GM19372 (cell line): Measurements from ENCODE around the gene ADGRG3.

Experiments used
- ATAC-seq: cut with Tn5 transposase; IDR thresholded peaks from one replicate; pipeline ENCODE4 v1.9.1; 2021; ENCODE audit warnings: mild to moderate bottlenecking, low read depth, moderate library complexity; ENCODE audit not compliant: unreplicated experiment

ADGRG3 gene

GRCh38 chr16:57679016-57679415, 10.9 kb downstream of the ADGRG3 start:
- no peak for ATAC-seq

GRCh38 chr16:57679767-57680482, 11.8 kb downstream of the ADGRG3 start:
- ATAC-seq: no peak

DNA sequence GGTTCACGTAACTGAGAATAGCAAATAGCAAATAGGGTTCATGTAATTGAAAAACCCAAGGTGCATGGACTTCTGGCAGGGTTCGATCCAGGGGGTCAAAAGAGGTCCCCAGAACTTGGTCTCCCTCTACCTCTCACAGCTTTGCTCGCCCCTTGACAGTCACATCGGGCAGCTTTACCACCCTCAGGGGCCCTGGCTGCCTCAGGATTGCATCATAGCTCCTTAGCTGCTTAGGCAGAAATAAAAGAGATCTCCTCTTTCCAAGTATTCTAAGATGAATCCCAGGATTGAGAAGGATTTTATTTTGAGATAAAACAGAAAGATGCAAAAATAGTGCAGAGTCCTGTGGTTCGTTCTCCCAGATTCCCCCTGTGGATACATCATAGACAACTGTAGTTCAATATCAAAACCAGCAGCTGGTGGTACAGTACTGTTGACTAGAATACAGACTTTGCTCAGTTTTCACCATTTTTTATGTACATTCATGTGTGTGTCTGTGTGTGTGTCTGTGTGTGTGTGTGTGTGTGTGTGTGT, 12.8 kb downstream of the ADGRG3 start:
- no peak for ATAC-seq

GRCh38 chr16:57681950-57682728, 14.0 kb downstream of the ADGRG3 start:
- no peak for ATAC-seq

DNA sequence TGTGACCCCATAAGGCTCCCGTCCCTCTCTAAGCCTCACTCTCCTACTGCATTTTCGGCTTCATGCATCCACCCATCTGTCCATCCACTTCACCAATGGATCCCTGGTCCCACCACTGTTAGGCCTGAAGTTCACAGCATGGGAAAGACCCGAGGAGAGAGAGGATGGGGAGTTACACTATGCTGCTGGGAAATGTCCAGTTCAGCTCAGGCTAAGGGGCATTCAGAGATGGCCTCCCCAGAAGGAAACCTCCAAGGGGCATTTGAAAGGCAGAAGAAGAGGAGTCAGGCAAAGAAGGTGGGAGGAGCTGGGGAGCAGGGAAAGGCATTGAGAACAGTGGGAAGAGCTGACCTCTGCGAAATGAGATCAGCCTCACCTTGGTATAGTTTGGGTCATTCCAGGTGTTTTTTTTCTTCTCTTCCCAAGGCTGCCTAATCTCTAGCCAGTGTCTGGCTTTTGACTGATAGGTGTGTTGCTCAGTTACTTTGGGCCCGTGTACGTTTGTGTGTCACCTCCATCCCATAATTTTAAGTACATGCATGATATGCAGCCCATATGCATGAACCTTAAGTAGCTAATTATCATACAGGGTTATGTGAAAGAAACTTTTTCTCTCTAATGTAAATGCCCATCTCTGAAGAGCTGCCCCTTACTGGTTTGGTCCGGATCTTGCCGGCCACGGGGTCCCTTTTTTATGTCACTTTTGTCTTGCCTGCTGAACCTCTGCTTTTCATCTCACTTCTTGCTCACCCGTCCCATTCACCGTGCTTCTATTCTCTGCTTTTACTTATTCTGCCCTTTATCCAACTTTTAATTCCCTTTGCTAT, 14.9 kb downstream of the ADGRG3 start:
- no peak for ATAC-seq

DNA sequence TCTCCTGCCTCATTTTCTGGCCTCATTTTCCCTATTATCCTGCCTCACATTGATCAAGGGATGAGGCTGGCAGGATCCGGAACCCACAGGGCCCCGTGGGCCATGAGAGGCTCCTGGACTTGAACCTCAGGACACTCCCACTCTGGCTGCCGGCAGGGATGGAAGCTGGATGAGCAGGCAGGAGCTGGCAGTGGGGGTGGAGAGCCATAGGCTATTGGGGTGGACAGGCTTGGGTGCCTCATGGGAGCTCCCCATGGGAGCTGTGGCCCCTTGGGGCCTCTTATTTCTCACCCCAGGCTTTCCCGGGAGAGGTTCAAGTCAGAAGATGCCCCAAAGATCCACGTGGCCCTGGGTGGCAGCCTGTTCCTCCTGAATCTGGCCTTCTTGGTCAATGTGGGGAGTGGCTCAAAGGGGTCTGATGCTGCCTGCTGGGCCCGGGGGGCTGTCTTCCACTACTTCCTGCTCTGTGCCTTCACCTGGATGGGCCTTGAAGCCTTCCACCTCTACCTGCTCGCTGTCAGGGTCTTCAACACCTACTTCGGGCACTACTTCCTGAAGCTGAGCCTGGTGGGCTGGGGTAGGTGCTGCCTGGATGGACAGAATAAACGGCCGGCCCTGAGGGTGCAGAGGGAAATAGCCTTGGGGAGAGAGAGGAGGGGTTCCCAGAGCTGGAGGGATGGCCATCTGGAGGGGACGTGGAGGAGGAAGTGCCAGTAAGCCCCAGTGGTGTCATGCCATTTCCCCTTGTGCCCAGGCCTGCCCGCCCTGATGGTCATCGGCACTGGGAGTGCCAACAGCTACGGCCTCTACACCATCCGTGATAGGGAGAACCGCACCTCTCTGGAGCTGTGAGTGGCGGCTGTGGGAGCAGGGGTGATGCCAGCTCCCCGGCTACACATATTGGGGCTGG, 15.8 kb downstream of the ADGRG3 start:
- ATAC-seq: no peak

DNA sequence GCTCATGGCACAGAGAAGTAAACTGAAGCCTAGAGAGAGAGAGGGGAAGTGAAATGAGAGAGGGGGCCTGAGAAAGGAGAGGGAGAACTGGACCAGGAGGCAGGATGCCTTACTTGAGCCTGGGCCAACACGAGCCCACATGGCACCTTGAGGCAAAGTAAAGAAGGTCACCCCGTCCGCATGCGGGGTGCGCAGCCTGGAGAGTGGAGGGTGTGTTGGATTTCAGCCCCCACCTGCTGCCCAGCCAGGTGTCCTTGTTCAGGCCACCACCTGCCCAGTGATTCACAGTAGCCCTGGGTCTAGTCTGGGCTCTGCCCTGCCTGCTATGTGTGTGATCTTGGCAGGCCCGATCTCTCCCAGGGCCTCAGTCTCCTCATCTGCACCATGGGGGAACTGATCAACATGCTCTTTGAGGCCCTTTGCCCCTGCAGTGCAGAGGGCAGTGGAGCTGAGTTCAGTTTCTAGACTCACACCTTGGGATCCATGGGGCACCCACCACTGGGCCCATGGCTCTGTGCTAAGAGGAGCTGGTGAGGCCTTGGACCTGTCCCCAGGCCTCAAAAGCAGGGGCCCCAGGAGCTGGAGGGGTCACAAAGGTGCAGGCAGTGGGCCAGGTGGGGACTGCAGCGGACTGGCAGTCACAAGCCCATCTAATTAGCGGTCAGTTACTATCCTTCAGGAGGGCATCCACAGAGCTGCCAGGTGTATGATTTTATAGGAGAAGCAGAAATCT, 16.7 kb downstream of the ADGRG3 start:
- ATAC-seq: no peak

DNA sequence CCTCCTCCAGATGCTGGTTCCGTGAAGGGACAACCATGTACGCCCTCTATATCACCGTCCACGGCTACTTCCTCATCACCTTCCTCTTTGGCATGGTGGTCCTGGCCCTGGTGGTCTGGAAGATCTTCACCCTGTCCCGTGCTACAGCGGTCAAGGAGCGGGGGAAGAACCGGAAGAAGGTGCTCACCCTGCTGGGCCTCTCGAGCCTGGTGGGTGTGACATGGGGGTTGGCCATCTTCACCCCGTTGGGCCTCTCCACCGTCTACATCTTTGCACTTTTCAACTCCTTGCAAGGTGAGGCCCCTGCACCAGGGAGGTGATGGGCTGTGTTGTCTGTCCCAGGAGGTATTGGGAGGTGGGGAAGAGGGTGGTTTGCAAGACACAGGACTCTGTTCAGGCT, 17.5 kb downstream of the ADGRG3 start:
- no peak for ATAC-seq

GRCh38 chr16:57686577-57686976, 18.5 kb downstream of the ADGRG3 start:
- no peak for ATAC-seq

DNA sequence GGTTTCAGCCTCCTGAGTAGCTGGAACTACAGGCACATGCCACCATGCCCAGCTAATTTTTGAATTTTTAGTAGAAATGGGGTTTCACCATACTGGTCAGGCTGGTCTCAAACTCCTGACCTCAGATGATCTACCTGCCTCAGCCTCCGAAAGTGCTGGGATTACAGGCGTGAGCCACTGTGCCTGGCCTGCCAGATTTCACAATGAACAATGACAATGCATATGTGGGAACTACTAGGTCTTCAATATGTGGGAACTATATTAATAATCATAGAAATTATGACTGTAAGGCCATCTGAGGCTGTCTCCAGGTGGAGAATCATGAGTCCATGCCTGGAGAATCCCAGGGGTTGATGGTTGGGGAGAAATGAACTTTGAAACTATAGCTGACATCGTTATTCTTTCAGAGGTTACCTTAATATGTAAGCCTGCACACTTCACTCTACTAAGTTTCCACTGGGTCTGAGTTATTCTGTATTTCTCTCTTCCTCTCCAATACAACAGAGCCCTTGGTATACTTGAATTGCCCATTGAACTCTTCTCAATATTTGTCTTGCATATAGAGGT, 19.3 kb downstream of the ADGRG3 start:
- ATAC-seq: no peak

- ATAC-seq: no peak
Observed at GRCh38 chr16:57688487-57688986, 20.4 kb downstream of the ADGRG3 start.

DNA sequence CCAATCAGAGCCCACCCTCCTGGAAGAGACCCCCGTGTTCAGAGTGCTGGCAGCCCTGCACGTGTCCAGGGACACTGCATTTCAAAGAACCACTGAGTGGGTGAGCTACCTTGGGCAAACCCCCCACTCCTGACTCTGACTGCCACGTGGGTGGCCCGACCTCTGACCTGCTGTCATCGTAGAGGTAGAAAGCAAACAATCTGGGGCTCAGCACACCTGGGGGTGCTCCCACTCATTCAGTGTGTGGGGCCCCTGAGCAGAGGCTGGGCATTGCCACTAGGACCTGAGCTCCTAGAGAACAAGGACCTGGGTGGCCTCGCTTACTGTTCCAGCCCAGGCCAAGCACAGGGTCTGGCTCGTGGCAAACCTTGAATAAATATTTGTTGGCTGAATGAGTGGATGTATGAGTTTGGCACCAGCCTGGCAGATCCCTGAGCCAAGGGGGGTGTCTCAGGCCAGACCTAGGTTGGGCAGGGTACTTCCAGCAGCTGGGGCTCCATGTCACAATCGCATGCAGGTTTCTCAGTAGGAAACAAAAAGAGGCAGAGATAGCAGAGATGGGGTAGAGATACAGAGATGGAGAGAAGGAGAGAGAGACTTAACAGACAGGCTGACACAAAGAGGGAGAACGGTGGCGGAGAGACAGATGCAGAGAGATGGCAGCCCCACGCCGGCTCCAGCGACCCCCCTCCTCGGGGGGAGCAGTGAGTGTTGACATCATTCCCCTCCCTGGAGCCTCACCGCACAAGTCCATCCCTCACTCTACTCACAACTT, 21.1 kb downstream of the ADGRG3 start:
- ATAC-seq: no peak

DNA sequence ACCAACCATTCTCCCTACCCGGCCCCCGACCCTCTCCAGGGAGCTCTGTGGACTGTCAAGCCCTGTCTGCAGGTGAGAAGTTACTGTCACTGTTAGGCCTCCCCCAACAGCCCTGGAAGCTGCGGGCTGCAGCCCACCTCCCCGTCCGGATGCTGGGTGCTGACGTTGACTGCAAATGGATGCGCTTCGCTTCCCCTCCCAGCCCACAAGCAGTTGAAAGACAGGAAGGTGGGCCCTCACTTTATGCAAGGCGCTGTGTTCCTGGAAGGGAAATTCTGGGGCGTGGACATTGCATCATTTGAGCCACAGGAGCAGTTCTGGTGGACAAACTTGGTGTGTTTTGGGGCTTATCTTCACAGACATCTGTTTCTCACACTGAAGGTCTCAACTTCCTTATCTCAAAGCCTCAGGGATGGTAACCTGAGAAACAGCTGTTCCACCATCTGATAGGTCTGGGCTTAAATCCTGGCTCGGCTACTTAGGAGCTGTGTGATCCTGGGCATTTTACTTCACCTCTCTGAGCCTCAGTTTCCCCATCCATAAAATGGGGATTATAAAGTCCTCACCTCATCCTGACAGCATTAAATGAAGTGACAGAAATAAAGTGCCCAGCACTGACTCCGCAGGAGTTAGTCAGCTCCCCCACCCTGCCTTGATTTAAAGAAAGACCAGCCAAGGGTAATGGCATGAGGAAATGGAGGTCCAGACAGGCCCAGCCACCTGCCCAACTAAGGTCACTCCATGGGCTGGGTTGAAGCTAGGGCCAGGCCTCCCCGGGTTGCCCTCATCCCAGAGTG, 21.9 kb downstream of the ADGRG3 start:
- no peak for ATAC-seq

DNA sequence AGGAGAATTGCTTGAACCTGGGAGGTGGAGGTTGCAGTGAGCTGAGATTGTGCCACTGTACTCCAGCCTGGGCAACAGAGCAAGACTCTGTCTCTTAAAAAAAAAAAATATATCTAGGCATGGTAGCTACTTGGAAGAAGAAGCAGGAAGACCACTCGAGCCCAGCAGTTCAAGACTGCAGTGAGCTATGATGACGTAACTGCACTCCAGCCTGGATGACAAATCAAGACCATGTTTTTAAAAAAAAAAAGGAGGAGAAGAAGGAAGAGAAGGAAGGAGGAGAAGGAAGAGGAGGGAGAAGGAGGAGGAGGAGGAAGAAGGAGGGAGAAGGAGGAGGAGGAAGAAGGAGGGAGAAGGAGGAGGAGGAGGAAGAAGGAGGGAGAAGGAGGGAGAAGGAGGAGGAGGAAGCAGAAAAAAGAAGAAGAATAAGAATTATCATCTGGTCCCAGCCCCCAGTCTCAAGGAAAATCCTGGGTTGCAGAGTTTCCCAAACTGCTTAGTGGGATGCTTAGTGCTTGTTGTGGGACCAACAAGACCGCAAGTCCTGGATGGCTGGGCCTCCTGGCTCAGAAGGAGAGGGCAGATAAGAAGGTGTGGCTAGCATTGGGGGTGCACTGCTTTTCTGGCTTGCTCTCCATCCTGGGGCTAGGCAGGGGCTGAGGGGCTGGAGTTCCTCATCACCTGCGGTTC, 22.8 kb downstream of the ADGRG3 start:
- no peak for ATAC-seq

DNA sequence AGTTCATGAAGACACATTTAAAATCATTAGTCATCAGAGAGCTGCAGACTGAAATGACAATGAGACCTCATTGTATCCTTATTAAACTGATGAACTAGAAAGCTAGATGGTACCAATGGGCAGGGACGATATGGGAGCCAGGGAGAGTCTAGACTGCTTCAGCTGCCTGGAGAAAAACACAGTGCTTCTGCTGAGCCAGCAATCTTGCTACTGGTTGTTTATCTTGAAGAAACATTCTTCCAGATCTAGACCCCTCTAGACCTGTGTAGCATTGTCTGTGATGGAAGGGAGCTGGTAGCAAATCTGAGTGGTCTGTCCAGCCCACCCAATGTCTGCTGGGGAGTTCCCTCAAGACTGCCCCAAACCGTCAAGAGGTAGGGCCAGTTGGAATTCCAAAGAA, 24.5 kb downstream of the ADGRG3 start:
- ATAC-seq: no peak

DNA sequence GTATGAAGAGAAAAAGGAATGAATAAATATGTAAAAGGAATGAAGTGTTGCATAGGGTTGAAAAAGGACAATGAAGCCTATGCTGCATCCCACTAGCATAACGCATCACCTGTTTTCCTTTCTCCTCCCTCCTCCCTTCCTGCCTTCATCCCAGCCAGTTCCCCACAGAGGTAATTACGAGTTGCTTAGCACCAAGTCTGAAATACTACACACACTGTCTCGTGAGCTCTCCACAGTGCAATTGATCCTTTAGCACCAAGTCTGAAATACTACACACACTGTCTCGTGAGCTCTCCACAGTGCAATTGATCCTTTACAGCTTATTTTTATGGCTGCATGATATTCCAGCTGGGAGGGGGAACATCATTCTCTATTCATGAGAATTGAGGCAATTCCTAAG, 25.4 kb downstream of the ADGRG3 start:
- no peak for ATAC-seq
